Umbilical cord (tissue), 2 donors: ENCODE data around the gene EHMT2. TPM values are rescaled to one million over a fixed set of nuclear protein-coding genes. Genes with fewer than 3 reads are reported as not detected.

ENCODE experiments used
- DNase-seq: peaks from one replicate; pipeline ENCODE4 v3.0.0-alpha.2; 2015; ENCODE audit warnings: low spot score
- total RNA-seq: library from RNA; depleted of rRNA; stranded (reverse); fragments of >200 nt; gene quantifications from one replicate; pipeline ENCODE4 v1.2.3, GENCODE V29; 2014; ENCODE audit warnings: low replicate concordance; ENCODE audit not compliant: insufficient read depth

EHMT2 gene
- total RNA-seq, 1 donor from 2014 or later = 33.9 TPM

DNA sequence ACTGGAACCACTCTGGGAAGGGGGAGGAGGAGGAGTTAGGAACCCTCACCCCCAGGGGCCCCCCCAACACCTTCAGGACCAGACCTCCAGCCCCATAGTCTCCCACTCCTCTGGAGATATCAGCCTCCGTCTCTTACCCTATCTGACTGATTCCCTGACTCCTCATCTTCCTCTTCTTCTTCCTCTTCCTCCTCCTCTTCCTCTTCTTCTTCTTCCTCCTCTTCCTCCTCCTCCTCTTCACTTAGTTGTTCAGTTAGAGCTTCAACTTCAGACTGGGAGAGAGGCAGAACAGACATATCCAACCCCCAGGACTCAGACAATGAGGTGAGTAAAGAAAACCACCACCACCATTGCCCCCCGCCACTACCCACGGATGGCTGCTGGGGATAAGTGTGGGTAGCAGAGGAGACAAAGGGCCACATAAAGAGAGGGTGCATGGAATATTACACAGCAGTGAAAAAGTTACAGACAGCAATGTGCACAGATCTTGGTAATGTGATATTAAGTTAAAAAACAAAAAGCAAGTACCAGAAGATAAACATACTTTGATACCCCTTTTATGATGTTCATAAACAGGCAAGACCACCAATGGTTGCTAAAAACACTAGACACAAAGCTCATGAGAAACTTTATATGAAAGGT is 8.0 kb downstream of the EHMT2 start:
- no peak for DNase-seq

DNA sequence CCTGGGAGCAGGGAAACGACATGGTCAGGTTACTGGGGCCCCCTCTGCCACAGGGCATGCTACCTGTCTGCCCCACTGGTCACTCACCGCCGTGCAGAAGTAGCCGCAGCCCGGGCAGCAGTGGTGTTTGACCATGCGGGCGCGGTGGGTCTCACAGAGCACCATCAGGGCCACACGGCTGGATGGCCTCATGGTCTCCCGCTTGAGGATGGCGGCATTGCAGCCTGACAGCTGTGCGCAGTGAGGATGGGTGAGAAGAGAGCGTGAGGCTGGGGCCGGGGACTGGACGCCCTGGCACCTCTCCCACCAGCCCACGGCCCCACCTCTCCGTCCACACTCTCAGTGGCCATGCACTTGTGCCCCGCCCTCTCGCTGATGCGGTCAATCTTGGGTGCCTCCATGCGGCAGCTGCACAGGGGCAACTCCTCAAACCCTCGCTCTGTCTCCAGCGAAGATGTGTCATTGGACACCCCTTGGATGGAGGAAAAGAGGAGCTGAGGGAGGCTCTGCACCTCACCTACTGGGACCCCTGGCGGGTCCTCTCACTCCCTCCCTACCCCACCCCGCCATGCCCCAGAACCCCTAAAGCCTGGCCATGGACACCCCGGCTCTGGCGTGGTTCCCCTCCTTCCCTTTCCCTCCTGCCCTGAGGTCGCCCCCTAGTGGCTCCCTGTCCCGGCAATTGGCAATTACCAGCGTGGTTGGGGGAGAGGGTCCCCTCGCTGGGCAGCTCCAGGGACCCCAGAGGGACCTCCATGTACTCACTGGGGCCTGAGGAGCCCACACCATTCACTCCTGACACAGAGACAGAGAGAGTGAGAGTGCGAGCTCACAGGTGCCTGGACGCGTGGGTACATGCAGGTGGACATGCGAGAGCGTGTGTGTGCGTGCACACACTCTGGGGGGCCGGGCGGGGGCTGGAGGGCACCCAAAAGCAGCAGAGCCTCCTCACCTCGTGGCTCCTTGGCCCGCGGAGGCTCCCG is 8.9 kb downstream of the EHMT2 start:
- no peak for DNase-seq

DNA sequence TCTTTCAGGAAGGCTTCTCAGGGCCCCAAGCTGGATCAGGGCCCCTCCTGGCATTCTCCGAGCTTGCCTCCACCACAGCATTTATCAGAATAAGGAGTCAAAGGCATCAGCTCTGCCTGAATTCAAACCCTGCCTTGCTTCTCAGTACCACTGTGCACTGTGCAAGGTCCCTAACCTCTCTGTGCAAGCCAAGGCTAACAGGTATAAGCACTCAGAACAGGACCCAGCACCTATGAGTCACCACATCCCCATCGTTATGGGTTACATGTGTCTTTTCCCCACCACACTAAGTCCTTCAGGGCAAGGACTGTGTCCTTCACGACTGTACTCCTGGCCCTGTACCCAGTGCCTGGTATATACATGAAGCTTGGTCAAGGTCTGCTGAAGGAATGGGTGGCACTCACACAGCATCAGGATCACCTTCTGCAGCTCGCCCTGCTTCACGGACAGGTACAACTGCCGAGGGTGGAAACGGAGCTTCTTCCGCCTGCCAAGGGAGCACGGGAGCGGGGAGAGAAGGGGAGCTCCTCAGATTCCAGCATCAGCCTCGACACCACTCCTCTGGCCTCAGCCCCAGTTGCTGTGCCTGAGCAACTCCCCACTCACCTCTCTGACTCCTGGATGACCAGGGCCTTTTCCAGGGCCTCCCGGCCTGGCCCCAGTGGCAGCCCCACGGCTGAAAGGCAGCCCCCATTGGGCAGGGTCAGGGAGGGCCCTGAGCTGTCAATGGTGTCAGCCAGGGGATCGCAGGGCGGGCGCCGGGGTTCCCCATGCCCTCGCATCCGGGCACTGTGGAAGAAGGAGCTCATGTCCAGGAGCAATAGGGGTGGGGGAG is 10.1 kb downstream of the EHMT2 start:
- DNase-seq = no peak

DNA sequence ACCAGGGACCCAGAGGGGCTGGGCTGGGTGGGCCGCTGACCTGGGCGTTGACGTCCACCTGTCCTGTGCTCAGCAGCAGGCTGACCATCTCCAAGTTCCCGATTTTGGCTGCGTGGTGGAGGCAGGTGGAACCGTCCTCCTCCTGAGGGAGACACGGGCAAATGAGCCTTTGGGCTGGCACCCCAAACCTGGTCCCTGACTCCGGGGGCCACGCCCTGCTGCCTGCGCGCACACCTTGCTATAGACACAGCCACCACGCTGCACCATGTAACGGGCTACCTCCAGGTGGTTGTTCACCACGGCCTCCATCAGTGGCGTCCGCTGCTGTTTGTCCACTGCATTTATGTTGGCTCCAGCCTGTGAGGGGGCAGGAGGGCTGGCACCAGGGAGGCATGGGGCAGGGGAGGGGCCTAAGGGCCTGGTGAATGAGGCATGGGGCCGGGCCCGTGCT is 10.9 kb downstream of the EHMT2 start:
- DNase-seq = no peak

DNA sequence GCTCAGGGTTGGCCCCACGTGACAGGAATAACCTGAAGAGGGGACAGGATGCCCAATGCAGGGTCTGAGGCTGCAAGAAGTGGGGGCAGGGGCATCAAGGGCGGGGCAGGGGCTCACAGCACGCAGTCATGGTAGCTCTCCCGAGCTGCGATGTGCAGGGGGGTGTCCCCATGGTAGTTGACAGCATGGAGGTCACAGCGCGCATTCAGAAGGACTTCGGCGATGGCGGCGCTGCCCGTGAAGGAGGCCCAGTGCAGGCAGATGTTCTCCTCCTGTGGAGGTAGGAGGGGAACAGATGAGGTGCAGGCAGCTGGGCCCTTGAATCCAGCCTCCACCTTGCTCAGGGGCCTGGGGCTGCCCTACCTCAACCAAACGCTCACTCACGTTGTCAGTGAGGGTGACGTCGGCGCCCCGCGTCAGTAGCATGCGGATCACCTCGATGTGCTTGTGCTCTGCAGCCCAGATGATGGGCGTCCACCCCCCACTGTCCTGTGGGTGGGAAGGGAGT is 12.9 kb downstream of the EHMT2 start:
- no peak for DNase-seq

DNA sequence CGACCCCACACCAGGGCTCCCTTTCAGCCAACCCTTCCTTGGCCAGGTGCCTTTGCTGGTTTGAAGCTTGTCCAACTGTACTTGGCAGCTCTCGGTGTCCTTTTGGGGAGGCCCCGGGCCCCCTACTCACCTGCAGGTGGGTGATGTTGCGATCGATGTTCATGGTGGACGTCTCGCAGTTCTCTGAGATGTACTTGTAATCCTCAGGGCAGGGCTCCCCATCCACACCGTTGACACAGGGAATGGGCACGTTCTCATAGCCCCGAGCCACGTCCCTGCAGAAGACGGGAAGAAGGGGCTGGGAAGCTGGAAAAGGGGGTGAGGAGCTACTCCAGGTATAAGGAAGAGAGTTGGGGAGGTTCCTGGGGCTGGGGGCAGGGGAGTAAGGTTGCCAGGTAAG is 13.8 kb downstream of the EHMT2 start:
- no peak for DNase-seq

DNA sequence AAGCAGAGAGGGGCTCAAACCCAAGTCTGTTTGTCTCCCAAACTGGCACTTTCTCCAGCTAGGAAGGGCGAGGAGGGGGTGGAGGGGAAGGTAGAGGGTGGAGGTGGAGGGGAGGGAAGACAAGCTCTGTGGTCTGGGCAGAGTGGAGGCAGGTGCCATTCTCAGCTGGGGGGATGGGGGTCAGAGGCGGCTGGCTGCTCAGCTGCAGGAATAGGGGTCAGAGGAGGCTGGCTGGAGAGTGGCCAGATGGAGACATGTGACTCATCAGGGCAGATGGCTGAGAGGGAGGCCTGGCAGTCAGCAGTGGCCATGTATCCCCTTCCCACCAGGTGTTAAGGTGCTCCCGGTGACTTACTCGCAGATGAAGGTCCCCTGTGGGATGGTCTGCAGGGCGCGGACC is 15.2 kb downstream of the EHMT2 start:
- DNase-seq = no peak

DNA sequence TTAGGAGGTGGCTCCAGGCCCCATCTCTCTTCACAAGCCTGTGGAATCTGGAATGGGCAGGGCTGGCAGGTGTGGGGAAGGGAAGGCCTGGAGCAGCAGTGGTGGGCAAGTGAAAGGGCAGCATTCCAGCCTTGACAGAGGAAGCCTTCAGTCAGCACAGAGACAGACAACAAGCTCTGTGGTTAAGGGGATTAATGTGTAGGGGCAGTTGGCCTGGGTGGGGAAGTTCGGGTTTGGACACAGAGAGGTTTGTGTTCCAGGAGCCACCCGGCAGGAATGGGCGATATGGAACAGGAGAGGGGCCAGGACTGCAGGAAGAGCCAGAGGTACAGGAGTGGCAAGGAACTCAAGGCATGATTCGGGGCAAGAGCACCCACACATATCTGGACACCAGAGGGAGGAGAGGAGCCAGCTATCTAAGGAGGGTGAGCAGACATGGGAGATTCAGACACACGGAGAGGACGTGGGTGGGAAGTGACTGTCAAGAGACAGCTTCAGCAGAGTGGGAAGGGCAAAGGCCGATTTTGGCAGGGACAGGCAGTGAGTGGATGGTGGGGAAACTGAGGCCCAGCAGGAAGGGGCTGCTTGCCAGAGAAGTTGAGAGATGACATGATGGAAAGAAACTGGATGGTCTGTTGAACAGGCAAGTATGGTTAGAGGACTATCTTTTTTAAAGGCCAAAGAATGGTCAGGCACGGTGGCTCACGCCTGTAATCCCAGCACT is 16.2 kb downstream of the EHMT2 start:
- no peak for DNase-seq

DNA sequence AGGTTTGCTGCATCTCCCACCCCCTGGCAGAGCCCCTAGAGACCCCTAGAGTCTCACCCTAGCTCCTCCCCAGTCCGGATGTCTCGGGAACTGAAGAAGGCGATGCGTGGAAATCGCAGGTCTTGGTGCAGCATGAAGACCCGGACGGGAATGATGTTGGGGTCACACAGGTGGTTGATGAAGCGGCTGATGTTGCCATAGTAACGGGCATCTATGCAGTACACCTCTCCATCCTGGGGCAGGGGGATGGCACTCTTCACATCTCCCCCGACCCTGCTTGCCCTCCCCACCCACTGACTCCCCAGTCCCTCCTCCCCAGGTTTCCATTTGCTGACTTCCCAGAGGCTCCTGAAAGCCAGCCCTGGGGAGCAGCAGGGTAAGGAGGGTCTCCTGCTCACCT is 16.9 kb downstream of the EHMT2 start:
- no peak for DNase-seq

DNA sequence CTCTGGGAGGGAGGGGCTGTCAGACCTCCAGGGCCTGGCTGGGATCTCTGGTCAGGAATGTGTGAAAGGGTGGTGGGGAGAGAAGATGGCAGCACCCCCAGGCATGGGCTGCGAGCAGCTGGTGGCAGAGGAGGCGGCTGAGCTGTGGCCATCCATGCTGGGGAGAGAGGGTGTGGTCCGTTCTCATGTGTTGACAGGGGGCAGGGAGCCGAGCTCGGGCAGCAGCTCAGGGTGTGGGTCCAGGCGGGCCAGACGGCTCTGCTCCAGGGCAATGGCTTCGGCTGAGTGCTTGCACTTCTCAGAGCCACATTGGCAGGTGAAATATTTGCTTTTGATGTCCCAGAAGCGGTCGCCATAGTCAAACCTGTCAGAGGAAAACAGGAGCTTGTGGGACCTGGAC is 17.6 kb downstream of the EHMT2 start:
- no peak for DNase-seq

DNA sequence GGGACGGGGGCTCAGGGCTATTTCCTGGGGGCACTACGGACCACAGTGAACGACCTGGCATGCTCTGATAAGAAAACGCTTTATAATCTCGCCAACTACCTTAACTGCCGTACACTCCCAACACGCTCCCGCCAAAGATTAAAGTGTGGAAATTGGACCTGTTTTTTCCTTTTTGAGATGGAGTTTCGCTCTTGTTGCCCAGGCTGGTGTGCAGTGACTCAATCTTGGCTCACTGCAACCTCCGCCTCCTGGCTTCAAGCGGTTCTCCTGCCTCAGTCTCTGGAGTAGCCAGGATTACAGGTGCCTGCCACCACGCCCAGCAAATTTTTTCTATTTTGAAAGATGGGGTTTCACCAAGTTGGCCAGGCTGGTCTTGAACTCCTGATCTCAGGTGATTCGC is 18.4 kb downstream of the EHMT2 start:
- DNase-seq = no peak

DNA sequence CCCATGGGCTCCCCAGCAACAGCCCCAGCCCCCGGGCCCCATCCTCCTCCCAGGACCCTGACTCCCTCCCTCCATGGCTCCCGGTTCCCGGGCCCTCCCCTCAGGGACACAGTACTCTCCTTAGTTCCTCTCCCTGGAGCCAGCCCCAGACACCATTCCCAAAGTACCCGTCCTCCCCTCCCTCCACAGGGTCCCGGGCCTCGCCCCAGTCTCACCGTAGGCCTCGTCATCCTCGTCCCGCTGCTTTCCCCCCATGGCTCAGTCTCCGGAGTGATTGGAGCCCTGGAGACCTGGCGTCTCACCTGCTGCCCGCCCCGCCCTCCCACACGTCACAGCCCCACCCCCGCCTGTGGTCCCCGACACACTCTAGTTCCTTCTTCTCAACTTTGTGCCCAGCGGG is 18.8 kb downstream of the EHMT2 start, which contains the start of gene SLC44A4:
TSS of gene SLC44A4 (minus strand) at position 272 of the 400 bp plus-strand sequence. CDS start at position 255, 17 bp downstream.
- no peak for DNase-seq

DNA sequence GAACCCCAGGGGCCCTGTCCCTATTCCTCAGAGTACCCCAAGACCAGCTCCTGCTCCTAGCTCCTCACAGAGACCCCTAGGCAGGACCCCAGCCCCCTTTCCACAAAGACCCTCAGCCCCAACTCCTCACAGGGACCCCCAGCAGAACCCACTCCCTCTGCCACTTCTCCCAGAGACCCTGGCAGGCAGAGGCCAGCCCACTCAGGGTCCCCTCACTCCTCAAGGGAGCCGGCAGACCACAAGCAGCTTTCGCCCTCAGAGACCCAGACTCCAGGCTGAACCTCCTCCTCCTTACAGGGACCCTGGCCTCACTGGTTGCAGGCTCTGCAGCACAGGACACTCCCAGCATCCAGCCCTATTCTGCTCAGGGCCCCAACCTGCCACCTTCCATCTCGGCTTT is 19.3 kb downstream of the EHMT2 start:
- DNase-seq = no peak

DNA sequence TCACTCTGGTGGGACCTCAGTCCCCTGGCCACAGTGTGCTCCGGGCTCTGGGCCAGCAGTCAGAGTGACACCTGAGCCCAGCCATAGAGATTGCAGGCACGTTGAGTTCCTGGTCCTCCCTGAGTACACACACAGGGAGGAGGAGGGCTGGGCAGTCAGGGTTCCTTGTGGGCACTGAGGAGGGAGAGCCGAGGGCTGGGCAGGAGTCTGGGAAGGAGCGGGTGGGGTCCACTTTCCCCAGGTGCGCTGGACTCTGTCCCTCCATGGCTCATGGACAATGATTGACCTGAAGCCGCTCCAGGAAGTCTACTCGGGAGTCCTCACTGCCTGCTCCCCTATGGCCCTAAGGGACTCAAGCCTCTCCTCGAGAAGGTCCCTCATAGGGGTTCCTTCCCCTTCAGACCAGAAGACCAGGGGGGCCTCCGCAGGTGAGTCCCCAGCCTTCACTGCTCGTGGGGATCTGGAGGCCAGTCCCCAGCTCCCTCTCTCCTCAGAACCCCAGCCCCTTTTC is 19.8 kb downstream of the EHMT2 start:
- no peak for DNase-seq

DNA sequence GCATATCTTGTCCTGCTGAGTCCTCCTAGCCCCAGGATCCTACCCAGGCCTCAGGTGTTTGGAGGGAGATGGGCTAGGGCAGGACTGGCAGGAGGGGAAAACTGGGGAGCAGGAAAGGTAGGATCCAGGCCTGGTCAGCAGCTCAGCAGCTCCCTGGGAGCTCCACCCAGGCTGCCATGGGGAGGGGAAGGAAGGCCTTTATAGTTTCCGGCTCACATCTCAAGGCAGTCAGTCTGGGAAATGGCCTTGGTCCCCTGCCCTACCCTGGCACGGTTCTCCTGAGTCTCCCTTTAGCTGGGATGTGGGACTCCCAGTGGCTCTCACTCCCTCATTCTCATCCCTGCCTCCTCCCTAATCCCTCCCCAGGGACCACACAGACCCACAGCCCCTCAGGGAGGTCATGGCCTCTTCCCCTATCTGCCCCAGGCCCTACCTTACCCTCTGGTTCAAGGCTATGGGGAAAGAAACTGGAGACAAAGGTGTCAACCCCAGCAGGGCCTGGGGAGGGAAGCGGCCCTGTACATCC is 20.3 kb downstream of the EHMT2 start:
- DNase-seq = no peak

DNA sequence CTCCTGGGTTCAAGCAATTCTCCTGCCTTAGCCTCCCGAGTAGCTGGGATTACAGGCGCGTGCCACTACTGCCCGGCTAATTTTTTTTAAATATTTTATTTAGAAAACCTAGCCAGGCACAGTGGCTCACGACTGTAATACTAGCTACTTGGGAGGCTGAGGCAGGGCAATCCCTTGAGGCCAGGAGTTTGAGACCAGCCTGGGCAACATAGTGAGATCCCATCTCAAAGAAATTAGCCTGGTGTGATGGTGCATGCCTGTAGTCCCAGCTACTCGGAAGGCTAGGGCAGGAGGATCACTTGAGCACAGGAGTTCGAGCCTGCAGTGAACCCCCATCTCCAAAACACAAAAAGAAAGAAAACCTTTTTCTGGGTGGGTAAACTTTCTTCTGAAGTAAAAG is 21.1 kb downstream of the EHMT2 start:
- no peak for DNase-seq

DNA sequence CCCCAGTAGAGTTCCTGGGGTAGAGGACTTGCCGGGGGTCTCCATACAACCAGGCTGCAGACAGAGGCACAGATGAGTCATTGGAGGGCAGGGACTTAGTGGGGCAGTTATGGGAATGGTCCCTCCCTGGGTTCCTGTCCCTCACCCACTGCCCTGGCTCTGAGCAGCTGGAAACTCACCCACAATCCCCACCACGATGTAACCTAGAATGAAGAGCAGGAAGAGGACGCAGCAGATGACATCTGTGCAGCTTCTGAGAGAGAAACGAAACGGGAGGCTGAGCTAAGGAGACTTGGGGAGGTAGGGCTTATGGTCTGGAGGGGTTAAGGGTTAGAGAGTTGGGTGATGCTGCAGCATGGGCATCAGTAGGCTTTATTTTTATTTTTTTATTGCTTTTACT is 21.6 kb downstream of the EHMT2 start:
- no peak for DNase-seq

DNA sequence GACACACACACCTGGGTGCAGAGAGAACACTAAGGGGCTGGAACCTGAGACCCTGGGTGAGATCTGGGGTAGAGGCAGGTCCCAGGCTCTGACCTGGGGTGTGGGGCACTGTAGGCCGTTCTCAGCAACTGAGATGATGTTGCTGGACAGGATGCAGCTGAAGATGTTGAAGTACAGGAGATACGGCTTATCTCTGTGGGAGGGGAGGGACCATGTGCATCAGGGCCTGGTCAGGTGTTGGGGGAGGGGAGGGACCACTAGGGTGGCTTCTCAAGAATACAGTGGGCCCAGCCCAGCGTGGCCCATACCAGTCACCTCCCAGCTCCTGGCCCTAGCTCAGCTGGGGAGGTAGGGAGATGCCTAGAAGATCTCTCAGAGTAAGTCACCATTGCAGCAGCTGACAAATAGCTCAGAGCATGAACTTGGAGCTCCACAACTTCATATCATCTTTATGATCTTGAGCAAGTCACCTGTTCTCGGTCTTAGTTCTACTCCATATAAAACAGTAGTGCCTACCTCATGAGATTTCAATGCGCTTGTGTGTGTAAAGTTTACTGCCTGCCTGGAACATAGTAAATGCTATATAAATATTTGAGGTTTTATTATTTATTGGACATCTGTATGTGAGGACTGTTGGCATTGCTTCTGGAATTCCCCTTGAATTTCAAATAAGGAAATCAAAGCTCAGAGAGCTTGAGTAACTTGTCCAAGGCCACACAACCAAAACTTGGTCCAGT is 22.5 kb downstream of the EHMT2 start:
- no peak for DNase-seq

DNA sequence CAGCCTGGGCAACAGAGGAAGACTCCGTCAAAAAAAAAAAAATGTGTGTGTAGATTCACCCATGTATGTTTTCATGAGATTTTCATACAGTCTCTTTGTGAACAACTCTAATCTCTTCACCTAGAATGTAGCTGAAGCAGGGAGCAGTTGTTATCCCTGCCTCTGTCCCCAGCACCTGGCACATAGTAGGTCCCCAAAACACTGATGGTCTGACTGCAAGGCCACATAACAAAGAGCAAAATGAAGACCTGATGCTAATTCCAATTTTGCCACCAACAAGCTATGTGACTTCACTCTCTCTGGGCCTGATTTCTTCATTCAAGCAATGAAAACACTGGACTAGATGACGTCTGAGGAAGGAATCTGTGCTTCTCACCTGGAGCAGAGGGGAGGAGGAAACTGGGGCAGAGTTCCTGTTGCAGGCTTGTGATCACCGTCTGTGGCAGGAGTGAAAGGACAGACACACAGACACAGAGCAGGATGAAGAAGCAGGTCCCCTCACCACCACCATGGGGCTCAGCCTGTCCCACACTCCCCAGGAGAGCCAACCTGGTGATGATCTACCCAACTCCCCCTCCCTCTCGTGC is 23.3 kb downstream of the EHMT2 start:
- DNase-seq = no peak
